Thoracic aorta (tissue), 2 donors: ENCODE measurements around the gene CAMKMT. TPM values are rescaled to one million over a fixed set of nuclear protein-coding genes. Genes with fewer than 3 reads are reported as not detected.
"Not testable (repeated sequence)": the region's sequence is repeated elsewhere in the genome, so short reads cannot be mapped to it uniquely, and the experiment has no call there.

Source experiments
- ATAC-seq: fragments of 150-250 bp; one replicate; pipeline ENCODE4 v1.8.0; 2017; ENCODE audit warnings: low read depth; ENCODE audit not compliant: insufficient number of reproducible peaks, low FRiP score
- DNase-seq: peaks from one replicate; pipeline ENCODE4 v3.0.0-alpha.2; 2020; ENCODE audit warnings: low spot score
- H3K27ac ChIP-seq, 2 donors: fragments of 200-600 bp; sonication (generic); 1 replicate in 1 of 2; 2 replicates in 1 of 2; pipeline ENCODE4 v1.5.1; 2016; ENCODE audit warnings: mild to moderate bottlenecking in 2 of 2, moderate library complexity in 2 of 2
- H3K27me3 ChIP-seq: fragments of 200-600 bp; sonication (generic); replicated peaks from 2 replicates; pipeline ENCODE4 v1.6.0; 2016; ENCODE audit warnings: mild to moderate bottlenecking; ENCODE audit not compliant: insufficient read depth
- H3K36me3 ChIP-seq: fragments of 200-600 bp; sonication (generic); one replicate; pipeline ENCODE4 v1.5.1; 2016
- H3K4me1 ChIP-seq, 2 donors: fragments of 200-600 bp; sonication (generic); 1 replicate in 1 of 2; 2 replicates in 1 of 2; pipeline versions ENCODE4 v1.5.1 to v1.6.0; 2016; ENCODE audit warnings: low read depth in 2 of 2, mild to moderate bottlenecking in 1 of 2; ENCODE audit not compliant: control insufficient read depth in 1 of 2
- H3K4me3 ChIP-seq: fragments of 200-600 bp; sonication (generic); 2 replicates; pipeline ENCODE4 v1.5.1; 2016; ENCODE audit warnings: mild to moderate bottlenecking
- H3K9me3 ChIP-seq: fragments of 200-600 bp; sonication (generic); 2 replicates; pipeline ENCODE4 v1.5.1; 2016
- total RNA-seq, 2 donors: library from RNA; depleted of rRNA; stranded (reverse); fragments of >200 nt; gene quantifications; one replicate each; pipeline versions ENCODE4 v1.1.0 to v1.2.3, GENCODE V29; 2016
- TF ChIP-seq, protein P1 (sequence below): fragments of 200-600 bp; sonication (generic); IDR thresholded peaks from one replicate; pipeline ENCODE4 v1.5.1; 2019; ENCODE audit warnings: antibody characterized with exemption

Gene CAMKMT
- total RNA-seq, 2 donors from 2014 or later, result 4.7 to 11.6 TPM

DNA sequence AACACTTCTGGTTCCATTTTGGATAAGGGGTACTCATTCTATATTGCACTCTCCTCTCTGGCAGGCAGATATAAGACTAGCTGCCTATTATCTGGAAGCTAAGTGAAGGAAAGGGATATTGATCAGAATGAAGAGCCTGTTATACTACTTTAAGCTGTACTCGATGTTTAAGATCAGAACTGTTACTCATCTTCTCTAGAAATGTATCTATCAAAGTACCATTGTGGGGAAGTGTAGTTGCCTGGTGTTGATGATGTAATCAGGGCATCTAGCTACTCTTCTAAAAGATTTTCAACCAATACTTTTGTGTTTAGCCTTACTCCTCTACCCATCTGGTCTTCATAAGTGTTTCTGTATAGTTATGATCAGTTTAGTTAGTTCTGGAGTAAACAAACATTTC, 5.8 kb downstream of the CAMKMT start:
- no peaks in the 10 kb centered on the region for H3K27me3 ChIP-seq
- no peak overlapping the region for H3K27ac ChIP-seq
- no peaks in the 10 kb centered on the region for H3K9me3 ChIP-seq
- peaks cover 0 to 6% of the 10 kb centered on the region in 2 donors for H3K4me1 ChIP-seq
- TF ChIP-seq, protein P1, sequence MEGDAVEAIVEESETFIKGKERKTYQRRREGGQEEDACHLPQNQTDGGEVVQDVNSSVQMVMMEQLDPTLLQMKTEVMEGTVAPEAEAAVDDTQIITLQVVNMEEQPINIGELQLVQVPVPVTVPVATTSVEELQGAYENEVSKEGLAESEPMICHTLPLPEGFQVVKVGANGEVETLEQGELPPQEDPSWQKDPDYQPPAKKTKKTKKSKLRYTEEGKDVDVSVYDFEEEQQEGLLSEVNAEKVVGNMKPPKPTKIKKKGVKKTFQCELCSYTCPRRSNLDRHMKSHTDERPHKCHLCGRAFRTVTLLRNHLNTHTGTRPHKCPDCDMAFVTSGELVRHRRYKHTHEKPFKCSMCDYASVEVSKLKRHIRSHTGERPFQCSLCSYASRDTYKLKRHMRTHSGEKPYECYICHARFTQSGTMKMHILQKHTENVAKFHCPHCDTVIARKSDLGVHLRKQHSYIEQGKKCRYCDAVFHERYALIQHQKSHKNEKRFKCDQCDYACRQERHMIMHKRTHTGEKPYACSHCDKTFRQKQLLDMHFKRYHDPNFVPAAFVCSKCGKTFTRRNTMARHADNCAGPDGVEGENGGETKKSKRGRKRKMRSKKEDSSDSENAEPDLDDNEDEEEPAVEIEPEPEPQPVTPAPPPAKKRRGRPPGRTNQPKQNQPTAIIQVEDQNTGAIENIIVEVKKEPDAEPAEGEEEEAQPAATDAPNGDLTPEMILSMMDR, result no peak
- no peak overlapping the region for H3K4me3 ChIP-seq
- H3K36me3 ChIP-seq, result no peaks in the 10 kb centered on the region
- ATAC-seq, result no peak
- DNase-seq, result no peak

DNA sequence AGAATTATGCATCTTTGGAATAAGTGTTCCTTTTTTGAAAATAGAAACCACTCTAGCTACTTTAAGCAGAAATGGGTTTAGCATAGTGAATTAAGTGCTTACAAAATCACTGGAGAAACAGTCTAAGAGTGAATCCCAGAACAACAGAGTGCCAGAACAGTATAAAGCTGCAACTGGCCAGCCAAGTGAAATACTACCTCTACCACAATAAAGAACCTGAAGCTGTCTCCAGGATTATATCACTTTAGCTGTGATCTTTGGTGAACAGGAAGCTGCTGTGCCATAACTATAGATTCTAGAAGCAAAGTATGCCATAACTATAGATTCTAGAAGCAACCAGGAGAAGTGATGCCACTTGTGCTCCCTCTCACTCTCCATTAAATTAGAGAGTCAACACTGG, 7.6 kb downstream of the CAMKMT start:
- no peak overlapping the region for H3K4me3 ChIP-seq
- TF ChIP-seq, protein P1, result no peak
- ATAC-seq (no peak), DNase-seq (no peak)
- no peaks in the 10 kb centered on the region for H3K27me3 ChIP-seq
- no peaks in the 10 kb centered on the region for H3K4me1 ChIP-seq
- no peak overlapping the region for H3K27ac ChIP-seq
- no peaks in the 10 kb centered on the region for H3K9me3 ChIP-seq
- H3K36me3 ChIP-seq, result no peaks in the 10 kb centered on the region

DNA sequence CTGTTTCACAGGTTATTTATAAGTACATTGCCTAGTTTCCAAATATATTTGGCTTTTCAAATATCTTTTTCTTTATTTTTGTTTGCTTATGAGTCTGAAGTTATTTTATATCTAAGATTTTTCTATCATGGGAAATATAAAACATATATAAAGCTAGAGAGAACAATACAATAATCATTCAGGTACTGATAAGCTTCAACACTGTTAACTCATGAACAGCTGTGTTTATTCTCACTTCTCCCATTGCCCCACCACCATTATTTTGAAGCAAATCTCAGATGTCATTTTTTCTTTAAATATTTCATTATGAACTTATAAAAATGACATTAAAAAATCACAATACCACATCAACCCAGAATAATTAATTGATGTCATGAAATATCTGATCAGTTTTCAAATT, 9.7 kb downstream of the CAMKMT start:
- Histone ChIP-seq H3K27ac (no peak overlapping the region), H3K27me3 (no peaks in the 10 kb centered on the region), H3K9me3 (no peaks in the 10 kb centered on the region), H3K4me3 (no peak overlapping the region), H3K36me3 (peaks cover 3% of the 10 kb centered on the region), H3K4me1 (no peaks in the 10 kb centered on the region)
- TF ChIP-seq, protein P1, result no peak
- no peak for ATAC-seq
- DNase-seq, result no peak

- TF ChIP-seq, protein P1, result no peak
- Histone ChIP-seq H3K9me3 (no peaks in the 10 kb centered on the region), H3K4me3 (no peak overlapping the region), H3K27me3 (no peaks in the 10 kb centered on the region), H3K4me1 (no peaks in the 10 kb centered on the region), H3K36me3 (peaks cover 3% of the 10 kb centered on the region), H3K27ac (no peak overlapping the region)
- no peak for ATAC-seq
- DNase-seq, result no peak
These were observed 10.5 kb downstream of the CAMKMT start for GRCh38 chr2:44372246-44372645.

GRCh38 chr2:44377486-44377885, 15.7 kb downstream of the CAMKMT start:
- ATAC-seq (no peak), DNase-seq (no peak)

DNA sequence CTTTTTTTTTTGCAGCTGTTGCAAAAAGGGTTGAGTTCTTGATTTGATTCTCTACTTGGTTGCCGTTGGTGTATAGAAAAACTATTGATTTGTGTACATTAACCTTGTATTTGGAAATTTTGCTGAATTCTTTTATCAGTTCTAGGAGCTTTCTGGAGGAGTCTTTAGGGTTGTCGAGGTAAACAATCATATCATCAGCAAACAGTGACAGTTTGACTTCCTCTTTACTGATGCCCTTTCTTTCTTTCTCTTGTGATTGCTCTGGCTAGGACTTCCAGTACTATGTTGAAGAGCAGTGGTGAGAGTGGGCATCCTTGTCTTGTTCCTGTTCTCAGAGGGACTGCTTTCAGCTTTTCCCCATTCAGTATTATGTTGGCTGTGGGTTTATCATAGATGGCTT, 23.5 kb downstream of the CAMKMT start:
- H3K9me3 ChIP-seq, H3K27ac ChIP-seq, H3K36me3 ChIP-seq, ATAC-seq, DNase-seq, H3K4me3 ChIP-seq, H3K27me3 ChIP-seq, H3K4me1 ChIP-seq: not testable (repeated sequence)

More at GRCh38 chr2:44377486-44377885, 15.7 kb downstream of the CAMKMT start:
- H3K27ac ChIP-seq, result no peak overlapping the region
- no peak overlapping the region for H3K4me3 ChIP-seq
- TF ChIP-seq, protein P1, result no peak
- H3K27me3 ChIP-seq, result no peaks in the 10 kb centered on the region
- H3K36me3 ChIP-seq, result peaks cover 3% of the 10 kb centered on the region
- H3K9me3 ChIP-seq, result no peaks in the 10 kb centered on the region
- H3K4me1 ChIP-seq, result no peaks in the 10 kb centered on the region
